ENCODE data around the gene IQCF6. TPM values are rescaled to one million over a fixed set of nuclear protein-coding genes. Genes with fewer than 3 reads are reported as not detected.

Gene IQCF6
- total RNA-seq, 4 donors from 2014 or later = not detected

- Histone ChIP-seq H3K9me3 (no peaks in the 10 kb centered on the region), H3K36me3 (no peaks in the 10 kb centered on the region), H3K4me3 (no peak overlapping the region), H3K27ac (no peak overlapping the region), H3K4me1 (no peaks in the 10 kb centered on the region), H3K27me3 (peaks cover 17% of the 10 kb centered on the region)
- ATAC-seq = no peak
- WGBS, 2 donors (ENCODE audit: low coverage in 1 of 2) = 33 to 39% methylated on average over 7 to 8 of the region's 11 CpGs
- no peak for TF ChIP-seq EP300 (IDR thresholded peaks at IDR 0.05)
- no peak for TF ChIP-seq POLR2AphosphoS5 (IDR thresholded peaks at IDR 0.05)
- TF ChIP-seq POLR2A (IDR thresholded peaks at IDR 0.05) = no peak
- TF ChIP-seq CTCF (IDR thresholded peaks at IDR 0.05) = no peak
Observed at GRCh38 chr3:51802106-51802703, 23.2 kb upstream of the IQCF6 start.

GRCh38 chr3:51800750-51801125 lies 21.7 kb upstream of the IQCF6 start:
- ATAC-seq = no peak
- H3K36me3 ChIP-seq = no peaks in the 10 kb centered on the region
- H3K4me1 ChIP-seq = no peaks in the 10 kb centered on the region
- H3K9me3 ChIP-seq = no peaks in the 10 kb centered on the region
- H3K4me3 ChIP-seq = no peak overlapping the region
- H3K27ac ChIP-seq = no peak overlapping the region
- WGBS, 2 donors (ENCODE audit: low coverage in 1 of 2) = 48 to 49% methylated on average over 3 to 5 of the region's 5 CpGs
- TF ChIP-seq EP300 (IDR thresholded peaks at IDR 0.05) (no peak), POLR2AphosphoS5 (IDR thresholded peaks at IDR 0.05) (no peak), POLR2A (IDR thresholded peaks at IDR 0.05) (no peak), CTCF (IDR thresholded peaks at IDR 0.05) (no peak)
- peaks cover 32% of the 10 kb centered on the region for H3K27me3 ChIP-seq

- 0 to 11% methylated on average over 3 of the region's 3 CpGs for WGBS, 2 donors (ENCODE audit: low coverage in 1 of 2)
Observed at GRCh38 chr3:51799879-51800749, 21.1 kb upstream of the IQCF6 start.

GRCh38 chr3:51798411-51798963 lies 19.4 kb upstream of the IQCF6 start:
- WGBS, 2 donors (ENCODE audit: low coverage in 1 of 2) = 11% methylated on average over 3 of the region's 3 CpGs; no CpG with 5 or more reads in 1 of the 2 donors
- H3K4me3 ChIP-seq = no peak overlapping the region
- H3K36me3 ChIP-seq = no peaks in the 10 kb centered on the region
- ATAC-seq = no peak
- no peaks in the 10 kb centered on the region for H3K4me1 ChIP-seq
- no peaks in the 10 kb centered on the region for H3K9me3 ChIP-seq
- TF ChIP-seq POLR2AphosphoS5 (IDR thresholded peaks at IDR 0.05) (no peak), EP300 (IDR thresholded peaks at IDR 0.05) (no peak), POLR2A (IDR thresholded peaks at IDR 0.05) (no peak), CTCF (IDR thresholded peaks at IDR 0.05) (no peak)
- peaks cover 38% of the 10 kb centered on the region for H3K27me3 ChIP-seq
- no peak overlapping the region for H3K27ac ChIP-seq

More at GRCh38 chr3:51799879-51800749, 21.1 kb upstream of the IQCF6 start:
- peak; percentile 77 for ATAC-seq
- Histone ChIP-seq H3K4me1 (no peaks in the 10 kb centered on the region), H3K4me3 (no peak overlapping the region), H3K27me3 (peaks cover 35% of the 10 kb centered on the region), H3K36me3 (no peaks in the 10 kb centered on the region), H3K9me3 (no peaks in the 10 kb centered on the region), H3K27ac (no peak overlapping the region)
- TF ChIP-seq CTCF (IDR thresholded peaks at IDR 0.05) = peak; percentile 65 to 75 (median 69)
- TF ChIP-seq POLR2AphosphoS5 (IDR thresholded peaks at IDR 0.05) = peak; percentile 19
- no peak for TF ChIP-seq EP300 (IDR thresholded peaks at IDR 0.05)
- TF ChIP-seq POLR2A (IDR thresholded peaks at IDR 0.05) = no peak

All from gastroesophageal sphincter (tissue), 4 donors.